Measurements from ENCODE around the gene SOS1.

DNA sequence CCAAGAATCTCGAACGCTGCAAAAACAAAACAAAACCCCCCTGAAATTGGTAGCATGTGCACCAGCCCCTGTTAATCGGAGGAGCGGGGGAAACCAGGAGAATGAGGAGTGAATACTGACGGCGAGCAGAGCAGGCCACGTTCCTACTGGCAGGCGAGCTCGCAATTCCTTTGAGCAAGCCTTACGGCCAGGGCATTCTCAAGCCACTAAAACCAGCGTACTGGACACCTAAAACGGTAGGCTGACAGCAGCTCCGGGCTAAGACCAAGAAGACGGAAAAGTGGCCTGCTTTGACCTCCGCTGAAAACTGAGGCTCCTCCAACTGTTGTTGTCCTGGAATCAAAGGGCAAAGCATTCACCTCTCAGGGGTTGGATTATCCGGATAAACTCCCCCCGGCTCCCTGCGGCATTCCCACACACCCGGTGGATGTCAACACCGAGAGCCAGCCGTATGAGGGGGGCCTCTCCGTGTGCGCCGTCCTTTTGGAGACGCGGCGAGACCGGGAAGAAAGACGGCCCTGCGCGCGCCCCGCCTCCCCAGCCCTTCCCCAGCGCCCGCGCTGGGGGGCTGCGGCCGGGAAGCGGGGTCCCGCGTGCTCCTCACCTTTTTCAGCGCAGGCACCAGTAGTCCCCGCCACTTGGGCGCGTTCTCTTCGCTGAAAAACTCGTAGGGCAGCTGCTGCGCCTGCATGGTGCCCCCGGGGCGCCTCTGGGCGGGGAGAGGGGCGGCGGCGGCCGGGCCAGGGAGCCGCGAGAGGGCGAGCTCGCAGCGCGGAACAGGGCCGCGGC lies 925 bp downstream of the SOS1 start:
- TF ChIP-seq, protein P1, sequence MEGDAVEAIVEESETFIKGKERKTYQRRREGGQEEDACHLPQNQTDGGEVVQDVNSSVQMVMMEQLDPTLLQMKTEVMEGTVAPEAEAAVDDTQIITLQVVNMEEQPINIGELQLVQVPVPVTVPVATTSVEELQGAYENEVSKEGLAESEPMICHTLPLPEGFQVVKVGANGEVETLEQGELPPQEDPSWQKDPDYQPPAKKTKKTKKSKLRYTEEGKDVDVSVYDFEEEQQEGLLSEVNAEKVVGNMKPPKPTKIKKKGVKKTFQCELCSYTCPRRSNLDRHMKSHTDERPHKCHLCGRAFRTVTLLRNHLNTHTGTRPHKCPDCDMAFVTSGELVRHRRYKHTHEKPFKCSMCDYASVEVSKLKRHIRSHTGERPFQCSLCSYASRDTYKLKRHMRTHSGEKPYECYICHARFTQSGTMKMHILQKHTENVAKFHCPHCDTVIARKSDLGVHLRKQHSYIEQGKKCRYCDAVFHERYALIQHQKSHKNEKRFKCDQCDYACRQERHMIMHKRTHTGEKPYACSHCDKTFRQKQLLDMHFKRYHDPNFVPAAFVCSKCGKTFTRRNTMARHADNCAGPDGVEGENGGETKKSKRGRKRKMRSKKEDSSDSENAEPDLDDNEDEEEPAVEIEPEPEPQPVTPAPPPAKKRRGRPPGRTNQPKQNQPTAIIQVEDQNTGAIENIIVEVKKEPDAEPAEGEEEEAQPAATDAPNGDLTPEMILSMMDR (IDR thresholded peaks at IDR 0.05): peak; percentile 22 to 53 (median 32)
- no peak for TF ChIP-seq POLR2A (IDR thresholded peaks at IDR 0.05)

Measured in right lobe of liver (tissue), 4 donors.